Measurements from ENCODE around the gene PAPSS2. TPM values are rescaled to one million over a fixed set of nuclear protein-coding genes. Genes with fewer than 3 reads are reported as not detected.

Gene PAPSS2
- polyA plus RNA-seq, 1 donor from 2014 or later, result 0.13 TPM

- Mint-ChIP-seq H3K4me3 (no peak overlapping the region), H3K9me3 (peaks cover 0 to 2% (median 0%) of the 10 kb centered on the region in 3 donors), H3K27me3 (peaks cover 5% of the 10 kb centered on the region)
Measured at GRCh38 chr10:87671139-87671815, 11.6 kb downstream of the PAPSS2 start.

GRCh38 chr10:87672551-87672950 lies 12.9 kb downstream of the PAPSS2 start:
- no peak overlapping the region for H3K4me3 Mint-ChIP-seq
- no peaks in the 10 kb centered on the region for H3K4me1 Mint-ChIP-seq
- no peak overlapping the region for H3K27ac Mint-ChIP-seq
- no peaks in the 10 kb centered on the region for H3K36me3 Mint-ChIP-seq
- H3K9me3 Mint-ChIP-seq, result no peaks in the 10 kb centered on the region
- H3K27me3 Mint-ChIP-seq, result peaks cover 7% of the 10 kb centered on the region

More at GRCh38 chr10:87671139-87671815, 11.6 kb downstream of the PAPSS2 start:
- Mint-ChIP-seq H3K36me3 (no peaks in the 10 kb centered on the region), H3K27ac (no peak overlapping the region), H3K4me1 (no peaks in the 10 kb centered on the region)

- Mint-ChIP-seq H3K27ac (no peak overlapping the region), H3K4me3 (no peak overlapping the region), H3K27me3 (peaks cover 13% of the 10 kb centered on the region), H3K9me3 (peaks cover 0 to 4% (median 0%) of the 10 kb centered on the region in 3 donors), H3K4me1 (no peaks in the 10 kb centered on the region), H3K36me3 (no peaks in the 10 kb centered on the region)
Measured at GRCh38 chr10:87674943-87675342, 15.3 kb downstream of the PAPSS2 start.

GRCh38 chr10:87675396-87676376 lies 16.0 kb downstream of the PAPSS2 start:
- H3K27me3 Mint-ChIP-seq, result peaks cover 11% of the 10 kb centered on the region
- H3K27ac Mint-ChIP-seq, result no peak overlapping the region
- peaks cover 0 to 4% (median 0%) of the 10 kb centered on the region in 3 donors for H3K9me3 Mint-ChIP-seq
- H3K4me1 Mint-ChIP-seq, result no peaks in the 10 kb centered on the region
- H3K36me3 Mint-ChIP-seq, result no peaks in the 10 kb centered on the region
- H3K4me3 Mint-ChIP-seq, result no peak overlapping the region

- Mint-ChIP-seq H3K9me3 (peaks cover 0 to 4% (median 0%) of the 10 kb centered on the region in 3 donors), H3K4me3 (no peak overlapping the region), H3K27me3 (peaks cover 11% of the 10 kb centered on the region), H3K27ac (no peak overlapping the region), H3K36me3 (peaks cover 3% of the 10 kb centered on the region), H3K4me1 (no peaks in the 10 kb centered on the region)
Measured at GRCh38 chr10:87677595-87677994, 17.9 kb downstream of the PAPSS2 start.

GRCh38 chr10:87678302-87678701 lies 18.6 kb downstream of the PAPSS2 start:
- H3K27me3 Mint-ChIP-seq, result peaks cover 11% of the 10 kb centered on the region

GRCh38 chr10:87683356-87683755 lies 23.7 kb downstream of the PAPSS2 start:
- H3K4me3 Mint-ChIP-seq, result no peak overlapping the region
- peaks cover 2% of the 10 kb centered on the region for H3K27me3 Mint-ChIP-seq
- H3K4me1 Mint-ChIP-seq, result no peaks in the 10 kb centered on the region
- no peak overlapping the region for H3K27ac Mint-ChIP-seq
- peaks cover 3% of the 10 kb centered on the region for H3K36me3 Mint-ChIP-seq
- peaks cover 0 to 4% (median 0%) of the 10 kb centered on the region in 3 donors for H3K9me3 Mint-ChIP-seq

More at GRCh38 chr10:87678302-87678701, 18.6 kb downstream of the PAPSS2 start:
- peaks cover 0 to 4% (median 0%) of the 10 kb centered on the region in 3 donors for H3K9me3 Mint-ChIP-seq
- H3K36me3 Mint-ChIP-seq, result peaks cover 3% of the 10 kb centered on the region
- H3K27ac Mint-ChIP-seq, result no peak overlapping the region
- no peak overlapping the region for H3K4me3 Mint-ChIP-seq
- H3K4me1 Mint-ChIP-seq, result no peaks in the 10 kb centered on the region

- Mint-ChIP-seq H3K27ac (no peak overlapping the region), H3K27me3 (no peaks in the 10 kb centered on the region), H3K4me3 (no peak overlapping the region), H3K9me3 (peaks cover 0 to 1% (median 0%) of the 10 kb centered on the region in 3 donors), H3K4me1 (no peaks in the 10 kb centered on the region), H3K36me3 (peaks cover 3% of the 10 kb centered on the region)
Measured at GRCh38 chr10:87684001-87684638, 24.4 kb downstream of the PAPSS2 start.

GRCh38 chr10:87685832-87686574 lies 26.3 kb downstream of the PAPSS2 start:
- no peaks in the 10 kb centered on the region for H3K27me3 Mint-ChIP-seq
- no peak overlapping the region for H3K27ac Mint-ChIP-seq
- H3K36me3 Mint-ChIP-seq, result peaks cover 4% of the 10 kb centered on the region
- no peaks in the 10 kb centered on the region for H3K4me1 Mint-ChIP-seq
- H3K4me3 Mint-ChIP-seq, result no peak overlapping the region
- H3K9me3 Mint-ChIP-seq, result no peaks in the 10 kb centered on the region

GRCh38 chr10:87691506-87692070 lies 31.9 kb downstream of the PAPSS2 start:
- no peak overlapping the region for H3K4me3 Mint-ChIP-seq
- no peaks in the 10 kb centered on the region for H3K4me1 Mint-ChIP-seq
- H3K27me3 Mint-ChIP-seq, result no peaks in the 10 kb centered on the region
- H3K9me3 Mint-ChIP-seq, result no peaks in the 10 kb centered on the region
- H3K27ac Mint-ChIP-seq, result no peak overlapping the region
- H3K36me3 Mint-ChIP-seq, result peaks cover 1% of the 10 kb centered on the region

- Mint-ChIP-seq H3K27ac (no peak overlapping the region), H3K4me3 (no peak overlapping the region)
Measured at GRCh38 chr10:87692956-87693484, 33.3 kb downstream of the PAPSS2 start.

GRCh38 chr10:87694011-87694794 lies 34.5 kb downstream of the PAPSS2 start:
- Mint-ChIP-seq H3K4me3 (no peak overlapping the region), H3K9me3 (no peaks in the 10 kb centered on the region), H3K36me3 (peaks cover 1% of the 10 kb centered on the region), H3K27me3 (peaks cover 3% of the 10 kb centered on the region), H3K4me1 (no peaks in the 10 kb centered on the region), H3K27ac (no peak overlapping the region)

More at GRCh38 chr10:87692956-87693484, 33.3 kb downstream of the PAPSS2 start:
- Mint-ChIP-seq H3K4me1 (no peaks in the 10 kb centered on the region), H3K36me3 (peaks cover 1% of the 10 kb centered on the region), H3K9me3 (no peaks in the 10 kb centered on the region), H3K27me3 (no peaks in the 10 kb centered on the region)

GRCh38 chr10:87695074-87695473 lies 35.4 kb downstream of the PAPSS2 start:
- Mint-ChIP-seq H3K27me3 (peaks cover 3% of the 10 kb centered on the region), H3K36me3 (no peaks in the 10 kb centered on the region), H3K27ac (no peak overlapping the region), H3K4me1 (no peaks in the 10 kb centered on the region), H3K9me3 (no peaks in the 10 kb centered on the region), H3K4me3 (no peak overlapping the region)

All from IgD-negative memory B cell (primary cell).